Measurements from ENCODE around the gene ERBIN. TPM values are rescaled to one million over a fixed set of nuclear protein-coding genes. Genes with fewer than 3 reads are reported as not detected.

The ERBIN gene
- total and polyA plus RNA-seq, 10 of the 15 experiments (the other 5 are each of a cell fraction or from before 2014, with no cell fraction given), result 9.5 to 91.1 (median 49.4) TPM

- TF ChIP-seq NKRF (conservative IDR thresholded peaks at IDR 0.05) (no peak), PRDM15 (CRISPR knock-in tag; IDR thresholded peaks at IDR 0.05) (no peak), KLF5 (IDR thresholded peaks at IDR 0.05; ENCODE audit: partially characterized antibody) (no peak), SRF (IDR thresholded peaks at IDR 0.05; ENCODE audit: low read depth in 2 of 2, low read length in 2 of 2) (0 out of 4 replicates have a peak, but pooled peaks of 1 of the 2 experiments have one; percentile 11), MTA2 (IDR thresholded peaks at IDR 0.05; ENCODE audit: low read depth) (peak; percentile 31; the same call in 1 of the 2 replicates), NFXL1 (IDR thresholded peaks at IDR 0.05; ENCODE audit: borderline replicate concordance) (no peak), YBX1 (IDR thresholded peaks at IDR 0.05) (no peak), RCOR1 (conservative IDR thresholded peaks at IDR 0.05; ENCODE audit: low read depth, low read length) (no peak), POU2F2 (IDR thresholded peaks at IDR 0.05; ENCODE audit: borderline replicate concordance, low read depth, low read length) (peak; percentile 58; the same call in 1 of the 3 replicates), STAT1 (conservative IDR thresholded peaks at IDR 0.05) (peak; percentile 55; the same call in 1 of the 2 replicates), CHD1 (IDR thresholded peaks at IDR 0.05; ENCODE audit: low read depth, low read length) (no peak), EED (IDR thresholded peaks at IDR 0.05; ENCODE audit: low read depth) (peak; percentile 69; the same call in 1 of the 2 replicates), GABPA (IDR thresholded peaks at IDR 0.05; ENCODE audit: low read depth) (no peak), ATF7 (IDR thresholded peaks at IDR 0.05; ENCODE audit: low read depth) (no peak), ZNF622 (IDR thresholded peaks at IDR 0.05) (no peak), SMARCA5 (IDR thresholded peaks at IDR 0.05) (no peak; the same call in 1 of the 2 replicates), ZBTB33 (IDR thresholded peaks at IDR 0.05) (no peak), CHD4 (IDR thresholded peaks at IDR 0.05) (no peak), CEBPB (IDR thresholded peaks at IDR 0.05; ENCODE audit: borderline replicate concordance in 1 of 2, low read depth in 2 of 2, low read length in 2 of 2) (no peak), RAD21 (IDR thresholded peaks at IDR 0.05; ENCODE audit: insufficient read depth, low read depth, low read length) (no peak), ZNF207 (IDR thresholded peaks at IDR 0.05; ENCODE audit: borderline replicate concordance) (peak; percentile 28; the same call in 1 of the 2 replicates), NR2F1 (conservative IDR thresholded peaks at IDR 0.05) (peak; percentile 29; the same call in 1 of the 2 replicates)
- TF ChIP-seq, protein P1, sequence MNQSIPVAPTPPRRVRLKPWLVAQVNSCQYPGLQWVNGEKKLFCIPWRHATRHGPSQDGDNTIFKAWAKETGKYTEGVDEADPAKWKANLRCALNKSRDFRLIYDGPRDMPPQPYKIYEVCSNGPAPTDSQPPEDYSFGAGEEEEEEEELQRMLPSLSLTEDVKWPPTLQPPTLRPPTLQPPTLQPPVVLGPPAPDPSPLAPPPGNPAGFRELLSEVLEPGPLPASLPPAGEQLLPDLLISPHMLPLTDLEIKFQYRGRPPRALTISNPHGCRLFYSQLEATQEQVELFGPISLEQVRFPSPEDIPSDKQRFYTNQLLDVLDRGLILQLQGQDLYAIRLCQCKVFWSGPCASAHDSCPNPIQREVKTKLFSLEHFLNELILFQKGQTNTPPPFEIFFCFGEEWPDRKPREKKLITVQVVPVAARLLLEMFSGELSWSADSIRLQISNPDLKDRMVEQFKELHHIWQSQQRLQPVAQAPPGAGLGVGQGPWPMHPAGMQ (IDR thresholded peaks at IDR 0.05; ENCODE audit: borderline replicate concordance), result no peak
These were observed 1.3 kb upstream of the ERBIN start (continued) for GRCh38 chr5:65925044-65925600.

All from GM12878 (cell line).